ENCODE data around the gene RPS24.

RPS24 gene

GRCh38 chr10:78007172-78007571 is 26.5 kb upstream of the RPS24 start:
- no peak overlapping the region for H4K8ac ChIP-seq (ENCODE audit: low read depth, low read length)
- no peak overlapping the region for H3K56ac ChIP-seq (ENCODE audit: low read length)
- no peak overlapping the region for H3K23ac ChIP-seq (ENCODE audit: low read length)
- no peak overlapping the region for H3K4me2 ChIP-seq (ENCODE audit: low read length)
- no peak overlapping the region for H2BK5ac ChIP-seq (ENCODE audit: low read length)
- H3K9ac ChIP-seq (ENCODE audit: low read length), result no peak overlapping the region
- no peaks in the 10 kb centered on the region for H3K79me2 ChIP-seq (ENCODE audit: control insufficient read depth, insufficient read depth, low read length)
- H3K27ac ChIP-seq (ENCODE audit: low read depth, low read length), result no peak overlapping the region
- no peaks in the 10 kb centered on the region for H3K79me1 ChIP-seq (ENCODE audit: low read length)
- no peak overlapping the region for H3K4me3 ChIP-seq (ENCODE audit: low read length)
- H3K4me1 ChIP-seq (ENCODE audit: control insufficient read depth, low read depth, low read length), result no peaks in the 10 kb centered on the region
- DNase-seq, result no peak
- no peak overlapping the region for H2BK15ac ChIP-seq (replicated peaks; ENCODE audit: low read depth)
- no peak overlapping the region for H3K18ac ChIP-seq (ENCODE audit: low read length)
- no CpG with 5 or more reads among the region's 1 CpG for WGBS (ENCODE audit: extremely low coverage, insufficient coverage, low lambda C conversion rate)
- H2AK5ac ChIP-seq (ENCODE audit: low read length), result no peak overlapping the region
- H3K36me3 ChIP-seq (ENCODE audit: control insufficient read depth, insufficient read depth, low read length), result peaks cover 25% of the 10 kb centered on the region
- H3K27me3 ChIP-seq (ENCODE audit: insufficient read depth, low read length, poor library complexity), result no peaks in the 10 kb centered on the region
- H4K5ac ChIP-seq (ENCODE audit: low read length), result no peak overlapping the region
- H3K4ac ChIP-seq (ENCODE audit: low read depth, low read length), result no peak overlapping the region
- H2BK120ac ChIP-seq (ENCODE audit: low read depth, low read length), result no peak overlapping the region

GRCh38 chr10:78009662-78010061 is 24.0 kb upstream of the RPS24 start:
- Histone ChIP-seq H3K27me3 (ENCODE audit: insufficient read depth, low read length, poor library complexity) (no peaks in the 10 kb centered on the region), H3K4me2 (ENCODE audit: low read length) (no peak overlapping the region), H4K8ac (ENCODE audit: low read depth, low read length) (no peak overlapping the region), H4K5ac (ENCODE audit: low read length) (no peak overlapping the region), H3K79me1 (ENCODE audit: low read length) (no peaks in the 10 kb centered on the region), H3K27ac (ENCODE audit: low read depth, low read length) (no peak overlapping the region), H2BK15ac (replicated peaks; ENCODE audit: low read depth) (no peak overlapping the region), H3K4me3 (ENCODE audit: low read length) (no peak overlapping the region), H2AK5ac (ENCODE audit: low read length) (no peak overlapping the region), H3K4me1 (ENCODE audit: control insufficient read depth, low read depth, low read length) (no peaks in the 10 kb centered on the region), H3K36me3 (ENCODE audit: control insufficient read depth, insufficient read depth, low read length) (peaks cover 18% of the 10 kb centered on the region), H3K79me2 (ENCODE audit: control insufficient read depth, insufficient read depth, low read length) (no peaks in the 10 kb centered on the region), H3K56ac (ENCODE audit: low read length) (no peak overlapping the region), H3K18ac (ENCODE audit: low read length) (no peak overlapping the region), H2BK5ac (ENCODE audit: low read length) (no peak overlapping the region), H3K9ac (ENCODE audit: low read length) (no peak overlapping the region), H3K23ac (ENCODE audit: low read length) (no peak overlapping the region), H3K4ac (ENCODE audit: low read depth, low read length) (no peak overlapping the region), H2BK120ac (ENCODE audit: low read depth, low read length) (no peak overlapping the region)
- no CpG with 5 or more reads among the region's 6 CpGs for WGBS (ENCODE audit: extremely low coverage, insufficient coverage, low lambda C conversion rate)
- DNase-seq, result no peak

GRCh38 chr10:78010278-78010677 is 23.4 kb upstream of the RPS24 start:
- Histone ChIP-seq H3K4me3 (ENCODE audit: low read length) (no peak overlapping the region), H2AK5ac (ENCODE audit: low read length) (no peak overlapping the region), H3K18ac (ENCODE audit: low read length) (no peak overlapping the region), H3K79me2 (ENCODE audit: control insufficient read depth, insufficient read depth, low read length) (no peaks in the 10 kb centered on the region), H2BK120ac (ENCODE audit: low read depth, low read length) (no peak overlapping the region), H2BK15ac (replicated peaks; ENCODE audit: low read depth) (no peak overlapping the region), H3K56ac (ENCODE audit: low read length) (no peak overlapping the region), H4K5ac (ENCODE audit: low read length) (no peak overlapping the region), H2BK5ac (ENCODE audit: low read length) (no peak overlapping the region), H3K4me1 (ENCODE audit: control insufficient read depth, low read depth, low read length) (no peaks in the 10 kb centered on the region), H3K23ac (ENCODE audit: low read length) (no peak overlapping the region), H3K9ac (ENCODE audit: low read length) (no peak overlapping the region), H3K36me3 (ENCODE audit: control insufficient read depth, insufficient read depth, low read length) (peaks cover 18% of the 10 kb centered on the region), H3K4me2 (ENCODE audit: low read length) (no peak overlapping the region), H3K79me1 (ENCODE audit: low read length) (no peaks in the 10 kb centered on the region), H4K8ac (ENCODE audit: low read depth, low read length) (no peak overlapping the region), H3K4ac (ENCODE audit: low read depth, low read length) (no peak overlapping the region), H3K27me3 (ENCODE audit: insufficient read depth, low read length, poor library complexity) (no peaks in the 10 kb centered on the region), H3K27ac (ENCODE audit: low read depth, low read length) (no peak overlapping the region)
- no CpG with 5 or more reads among the region's 7 CpGs for WGBS (ENCODE audit: extremely low coverage, insufficient coverage, low lambda C conversion rate)
- no peak for DNase-seq

- no peak overlapping the region for H4K8ac ChIP-seq (ENCODE audit: low read depth, low read length)
- H4K5ac ChIP-seq (ENCODE audit: low read length), result no peak overlapping the region
- DNase-seq, result no peak
- no peak overlapping the region for H2BK15ac ChIP-seq (replicated peaks; ENCODE audit: low read depth)
- no peak overlapping the region for H3K9ac ChIP-seq (ENCODE audit: low read length)
- no peak overlapping the region for H3K23ac ChIP-seq (ENCODE audit: low read length)
- H3K79me1 ChIP-seq (ENCODE audit: low read length), result no peaks in the 10 kb centered on the region
- WGBS (ENCODE audit: extremely low coverage, insufficient coverage, low lambda C conversion rate), result no CpG with 5 or more reads among the region's 4 CpGs
- no peaks in the 10 kb centered on the region for H3K27me3 ChIP-seq (ENCODE audit: insufficient read depth, low read length, poor library complexity)
- H2BK120ac ChIP-seq (ENCODE audit: low read depth, low read length), result no peak overlapping the region
- no peak overlapping the region for H3K4me3 ChIP-seq (ENCODE audit: low read length)
- H3K79me2 ChIP-seq (ENCODE audit: control insufficient read depth, insufficient read depth, low read length), result no peaks in the 10 kb centered on the region
- H3K4me1 ChIP-seq (ENCODE audit: control insufficient read depth, low read depth, low read length), result no peaks in the 10 kb centered on the region
- H2AK5ac ChIP-seq (ENCODE audit: low read length), result no peak overlapping the region
- H3K4ac ChIP-seq (ENCODE audit: low read depth, low read length), result no peak overlapping the region
- no peak overlapping the region for H3K18ac ChIP-seq (ENCODE audit: low read length)
- no peak overlapping the region for H2BK5ac ChIP-seq (ENCODE audit: low read length)
- H3K36me3 ChIP-seq (ENCODE audit: control insufficient read depth, insufficient read depth, low read length), result peaks cover 15% of the 10 kb centered on the region
- no peak overlapping the region for H3K27ac ChIP-seq (ENCODE audit: low read depth, low read length)
- no peak overlapping the region for H3K56ac ChIP-seq (ENCODE audit: low read length)
- no peak overlapping the region for H3K4me2 ChIP-seq (ENCODE audit: low read length)
These were observed 22.6 kb upstream of the RPS24 start for GRCh38 chr10:78011065-78011464.

- Histone ChIP-seq H3K18ac (ENCODE audit: low read length) (no peak overlapping the region), H2AK5ac (ENCODE audit: low read length) (no peak overlapping the region), H2BK15ac (replicated peaks; ENCODE audit: low read depth) (no peak overlapping the region), H3K79me2 (ENCODE audit: control insufficient read depth, insufficient read depth, low read length) (no peaks in the 10 kb centered on the region), H4K5ac (ENCODE audit: low read length) (no peak overlapping the region), H2BK120ac (ENCODE audit: low read depth, low read length) (no peak overlapping the region), H3K4me1 (ENCODE audit: control insufficient read depth, low read depth, low read length) (no peaks in the 10 kb centered on the region), H3K23ac (ENCODE audit: low read length) (no peak overlapping the region), H4K8ac (ENCODE audit: low read depth, low read length) (no peak overlapping the region), H3K36me3 (ENCODE audit: control insufficient read depth, insufficient read depth, low read length) (peaks cover 14% of the 10 kb centered on the region), H3K56ac (ENCODE audit: low read length) (no peak overlapping the region), H3K4me3 (ENCODE audit: low read length) (no peak overlapping the region), H2BK5ac (ENCODE audit: low read length) (no peak overlapping the region), H3K9ac (ENCODE audit: low read length) (no peak overlapping the region), H3K27me3 (ENCODE audit: insufficient read depth, low read length, poor library complexity) (no peaks in the 10 kb centered on the region), H3K4ac (ENCODE audit: low read depth, low read length) (no peak overlapping the region), H3K4me2 (ENCODE audit: low read length) (no peak overlapping the region), H3K79me1 (ENCODE audit: low read length) (no peaks in the 10 kb centered on the region), H3K27ac (ENCODE audit: low read depth, low read length) (no peak overlapping the region)
- DNase-seq, result no peak
- WGBS (ENCODE audit: extremely low coverage, insufficient coverage, low lambda C conversion rate), result no CpG with 5 or more reads among the region's 1 CpG
These were observed 20.1 kb upstream of the RPS24 start for GRCh38 chr10:78013564-78013963.

GRCh38 chr10:78015546-78015945 is 18.1 kb upstream of the RPS24 start:
- no peak overlapping the region for H4K5ac ChIP-seq (ENCODE audit: low read length)
- WGBS (ENCODE audit: extremely low coverage, insufficient coverage, low lambda C conversion rate), result no CpG with 5 or more reads among the region's 5 CpGs
- H3K9ac ChIP-seq (ENCODE audit: low read length), result no peak overlapping the region
- no peak overlapping the region for H2BK5ac ChIP-seq (ENCODE audit: low read length)
- H2AK5ac ChIP-seq (ENCODE audit: low read length), result no peak overlapping the region
- H3K4ac ChIP-seq (ENCODE audit: low read depth, low read length), result no peak overlapping the region
- H3K4me3 ChIP-seq (ENCODE audit: low read length), result no peak overlapping the region
- H3K79me2 ChIP-seq (ENCODE audit: control insufficient read depth, insufficient read depth, low read length), result no peaks in the 10 kb centered on the region
- no peaks in the 10 kb centered on the region for H3K4me1 ChIP-seq (ENCODE audit: control insufficient read depth, low read depth, low read length)
- H4K8ac ChIP-seq (ENCODE audit: low read depth, low read length), result no peak overlapping the region
- no peak overlapping the region for H3K4me2 ChIP-seq (ENCODE audit: low read length)
- no peak overlapping the region for H3K56ac ChIP-seq (ENCODE audit: low read length)
- H3K27me3 ChIP-seq (ENCODE audit: insufficient read depth, low read length, poor library complexity), result no peaks in the 10 kb centered on the region
- H3K79me1 ChIP-seq (ENCODE audit: low read length), result no peaks in the 10 kb centered on the region
- peaks cover 12% of the 10 kb centered on the region for H3K36me3 ChIP-seq (ENCODE audit: control insufficient read depth, insufficient read depth, low read length)
- no peak overlapping the region for H3K23ac ChIP-seq (ENCODE audit: low read length)
- H2BK15ac ChIP-seq (replicated peaks; ENCODE audit: low read depth), result no peak overlapping the region
- no peak for DNase-seq
- H3K27ac ChIP-seq (ENCODE audit: low read depth, low read length), result no peak overlapping the region
- no peak overlapping the region for H2BK120ac ChIP-seq (ENCODE audit: low read depth, low read length)
- H3K18ac ChIP-seq (ENCODE audit: low read length), result no peak overlapping the region
